Left colon (tissue), 2 donors: ENCODE results near the gene EOGT. TPM values are rescaled to one million over a fixed set of nuclear protein-coding genes. Genes with fewer than 3 reads are reported as not detected.

Experiments used
- ATAC-seq: fragments of 200-7000 bp; cut with Tn5 transposase; one replicate; pipeline ENCODE4 v1.9.1; 2020; ENCODE audit warnings: mild to moderate bottlenecking, moderate library complexity
- DNase-seq, 2 donors: peaks; one replicate each; pipeline ENCODE4 v3.0.0-alpha.2; 2020
- intact Hi-C, 2 donors: fragments of 100-400 bp; cut with DNase I in 1 of 2; cut with micrococcal nuclease in 1 of 2; formaldehyde crosslinking; loops; one replicate each; pipeline versions ENCODE4 v1.11.2 to v1.14.0; 2022; cut with DNase I, micrococcal nuclease
- total RNA-seq, 2 donors: library from RNA; stranded (reverse); fragmentation: NEBNext Ultra II Directional; extraction: Animal tissue kit (Norgen Biotek cat#: 25700); gene quantifications; one replicate each; pipeline ENCODE4 v1.2.1, GENCODE V29; 2021
- donor health status: DM: no; HTN: no; CAD: no.
- donor health status: DM: yes; HTN: yes; CAD: no.

EOGT gene
- total RNA-seq, 2 donors from 2014 or later = 14.2 to 18.6 TPM

DNA sequence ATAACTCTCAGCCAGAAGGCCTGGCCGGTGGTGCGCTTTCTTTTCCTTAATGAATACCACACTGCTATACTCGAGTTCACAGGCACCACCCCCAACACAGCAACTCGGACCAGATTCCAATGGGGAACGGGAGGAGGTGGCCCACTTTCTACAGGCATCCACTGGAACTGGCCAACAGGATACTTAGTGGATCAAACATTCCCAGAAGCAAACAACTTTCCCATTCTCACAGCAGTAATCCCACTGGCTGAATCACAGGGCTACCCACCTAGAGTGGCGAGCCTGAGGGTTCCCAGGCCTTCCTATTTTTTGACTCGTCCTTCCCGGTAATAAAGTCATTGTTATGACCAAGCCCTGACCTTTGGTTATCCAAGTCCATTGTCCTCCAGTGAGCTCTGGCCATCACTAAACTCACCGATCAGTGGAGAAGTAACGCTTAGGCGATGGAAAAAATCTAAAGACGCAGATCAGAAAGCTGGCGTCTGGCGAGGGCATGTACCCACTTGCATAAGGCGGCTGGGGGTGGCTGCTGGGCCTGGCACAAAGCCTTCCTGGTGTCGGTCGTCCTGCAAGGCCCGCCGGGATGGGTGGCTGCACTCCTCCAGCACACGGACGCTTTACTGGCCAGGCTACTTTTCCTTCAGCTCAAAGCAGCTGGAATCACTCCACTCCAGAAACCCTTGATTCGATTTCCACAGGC lies 1.2 kb downstream of the EOGT start:
- DNase-seq (peak; percentile 29 to 38), ATAC-seq (no peak)
- intact Hi-C loops = no loop called here

DNA sequence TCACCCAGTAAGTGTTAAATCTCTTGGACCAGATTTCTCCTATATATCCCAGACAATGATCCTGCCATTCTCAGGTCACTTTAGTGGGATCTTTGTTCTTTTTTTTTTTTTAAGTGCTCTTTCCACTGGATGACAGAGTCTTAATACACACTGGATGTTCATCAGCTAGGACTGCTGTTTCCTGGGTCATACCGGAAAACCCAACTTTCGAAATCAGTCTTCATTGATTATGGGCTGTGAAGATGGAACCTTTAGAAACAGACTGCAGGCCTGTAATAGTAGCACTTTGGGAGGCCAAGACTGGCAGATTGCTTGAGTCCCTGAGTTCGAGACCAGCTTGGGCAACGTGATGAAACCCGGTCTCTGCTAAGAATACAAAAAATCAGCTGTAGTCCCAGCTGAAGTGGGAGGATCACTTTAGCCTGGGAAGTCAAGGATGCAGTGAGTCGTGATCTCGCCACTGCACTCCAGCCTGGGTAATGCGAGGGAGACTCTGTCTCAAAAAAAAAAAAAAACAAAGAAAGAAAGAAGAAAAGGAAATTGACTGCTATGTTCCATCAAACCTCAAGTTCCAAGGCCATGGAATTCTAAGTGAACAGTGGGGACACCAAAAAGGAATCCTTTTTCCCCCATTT lies 2.3 kb downstream of the EOGT start:
- ATAC-seq = no peak
- no peak for DNase-seq
- intact Hi-C loops = no loop called here

DNA sequence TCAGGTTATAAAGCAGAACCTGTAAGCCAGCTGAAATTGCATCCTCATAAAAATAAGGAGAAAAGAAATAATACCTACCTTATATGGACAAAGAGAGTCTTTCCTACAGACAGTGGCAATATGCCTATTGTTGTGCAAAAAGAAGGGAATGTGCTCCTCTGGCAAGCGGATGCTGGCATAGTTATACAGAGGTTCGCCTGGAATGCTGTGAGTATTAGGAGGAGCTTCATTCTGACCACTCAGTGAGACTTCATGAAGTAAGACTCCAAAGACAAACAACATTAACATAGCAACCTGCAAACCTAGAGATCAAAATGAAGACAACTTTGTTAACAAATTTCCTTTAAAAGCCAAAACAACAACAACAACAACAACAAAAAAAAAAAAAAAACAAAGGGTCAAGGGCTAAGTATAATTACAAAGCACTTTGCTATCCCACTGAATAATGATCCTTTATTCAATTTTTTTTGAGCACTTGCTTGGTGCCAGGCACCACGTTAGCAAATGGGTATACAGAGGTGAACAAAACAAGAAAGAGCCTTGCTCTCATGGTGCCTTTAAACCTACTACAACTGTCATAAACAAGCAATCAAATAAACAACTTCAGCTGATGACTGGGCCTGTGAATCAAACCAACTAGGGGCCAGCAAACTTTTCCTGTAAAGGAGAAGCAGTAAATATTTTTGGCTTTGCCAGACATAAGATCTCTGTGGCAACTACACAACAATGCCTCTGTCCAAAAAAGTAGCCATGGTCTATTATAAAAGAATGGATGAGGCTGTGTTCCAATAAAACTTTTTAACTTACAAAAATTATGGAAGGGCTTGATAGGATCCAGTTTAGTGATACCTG lies 3.7 kb downstream of the EOGT start:
- ATAC-seq = no peak
- intact Hi-C loops = no loop called here
- DNase-seq = no peak

DNA sequence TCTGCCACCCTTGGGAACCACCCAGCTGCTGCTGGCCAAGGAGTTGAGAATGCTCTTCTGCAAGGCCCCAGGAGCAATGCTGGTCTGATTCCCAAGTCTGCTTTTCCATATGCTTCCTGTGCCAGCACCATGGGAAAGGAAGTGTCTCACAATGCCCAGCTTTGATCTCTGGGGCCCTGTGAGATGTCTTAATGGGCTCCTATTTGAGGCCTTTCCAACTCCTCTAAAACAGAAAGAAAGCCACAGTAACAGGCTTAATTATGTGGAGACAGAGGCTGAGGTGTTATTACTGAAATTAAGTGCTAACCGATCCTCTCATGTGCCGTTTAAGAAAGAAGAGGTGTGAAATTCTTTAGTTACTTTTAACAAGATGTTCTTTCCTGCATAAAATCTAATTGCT lies 4.5 kb downstream of the EOGT start:
- intact Hi-C loops = no loop called here
- no peak for DNase-seq
- no peak for ATAC-seq

DNA sequence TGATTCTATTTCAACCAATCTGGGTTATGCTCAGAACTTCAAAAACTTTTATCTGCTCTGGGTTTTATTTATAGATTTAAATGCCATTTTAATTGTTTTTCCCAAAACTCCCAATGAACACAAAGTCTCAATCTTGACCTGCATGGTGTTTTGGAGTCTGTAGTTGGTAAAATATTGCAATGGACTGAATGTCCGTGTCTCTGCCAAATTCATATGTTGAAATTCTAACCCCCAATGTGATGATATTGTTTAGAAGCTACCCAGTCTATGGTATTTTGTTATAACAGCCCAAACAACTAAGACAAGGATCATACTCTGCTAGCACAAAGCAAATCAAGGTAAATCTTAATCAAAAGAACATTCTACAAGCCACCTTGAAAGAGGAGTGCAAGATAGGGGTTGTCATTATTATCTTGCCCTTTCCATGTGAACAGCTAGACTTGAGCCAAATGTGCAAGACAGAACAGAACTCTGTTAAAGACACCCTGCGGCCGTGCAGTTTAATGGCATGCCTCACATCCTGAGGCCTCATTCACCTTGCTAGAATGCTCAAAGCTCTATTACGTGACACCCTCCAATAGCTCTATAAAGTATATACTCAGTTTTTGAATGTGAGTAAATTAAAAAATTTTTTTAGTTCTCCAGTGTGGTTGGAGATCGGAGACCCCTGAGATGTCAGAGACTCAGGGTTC lies 7.5 kb downstream of the EOGT start:
- DNase-seq = no peak
- no peak for ATAC-seq
- intact Hi-C loops = no loop called here

DNA sequence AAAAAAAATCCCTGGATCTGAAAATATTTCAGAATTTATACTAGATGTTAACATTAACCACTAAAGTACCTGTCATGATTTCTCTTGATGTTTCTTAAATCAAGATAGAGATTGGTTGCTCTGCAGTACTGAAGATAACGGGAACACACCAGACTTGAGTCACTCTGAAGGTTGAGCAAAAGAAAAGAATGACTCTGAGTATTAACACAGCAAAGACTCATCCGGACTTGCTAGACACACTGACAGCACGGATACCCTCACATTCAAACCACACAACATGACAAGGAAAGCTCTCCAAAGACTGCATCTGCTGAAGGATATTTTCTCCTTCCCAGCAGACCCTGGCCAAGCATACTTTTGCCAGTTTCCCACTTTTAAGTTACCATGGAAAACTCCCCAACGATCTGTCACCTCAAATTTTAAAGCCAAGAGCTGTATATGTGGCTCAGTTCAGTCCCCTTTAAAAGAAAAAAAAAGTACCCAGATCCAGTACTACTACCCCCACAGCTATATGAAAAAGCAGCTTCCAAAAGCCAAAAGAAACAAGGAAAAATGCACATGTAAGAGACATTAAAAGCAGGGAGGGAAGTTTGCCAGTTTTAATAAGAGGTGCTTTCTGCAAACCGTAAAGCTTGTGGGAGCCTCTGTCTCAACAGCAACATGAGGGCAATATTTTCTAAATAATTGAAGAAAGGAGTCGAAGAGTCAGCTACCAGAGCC lies 8.3 kb downstream of the EOGT start:
- no peak for ATAC-seq
- intact Hi-C loops = no loop called here
- DNase-seq = no peak

DNA sequence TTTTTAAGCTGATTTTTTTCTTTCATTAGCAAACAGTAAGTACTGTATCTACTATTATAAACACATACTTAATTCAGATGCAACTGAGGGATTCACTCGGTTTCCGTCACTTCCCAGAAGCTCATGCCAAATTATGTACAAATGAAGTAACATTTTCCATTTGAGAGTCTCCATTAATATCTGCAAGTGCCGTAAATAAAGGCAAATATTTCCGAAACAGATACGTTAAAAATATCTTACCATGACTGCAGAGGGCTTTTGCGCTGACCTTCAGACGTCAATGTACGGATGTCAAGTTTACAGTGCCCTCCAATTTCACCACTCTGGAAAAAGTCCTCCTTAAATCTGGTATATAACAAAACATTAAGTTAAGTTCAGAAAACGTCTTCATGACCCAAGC lies 9.3 kb downstream of the EOGT start:
- intact Hi-C loops = no loop called here
- ATAC-seq (no peak), DNase-seq (no peak)

DNA sequence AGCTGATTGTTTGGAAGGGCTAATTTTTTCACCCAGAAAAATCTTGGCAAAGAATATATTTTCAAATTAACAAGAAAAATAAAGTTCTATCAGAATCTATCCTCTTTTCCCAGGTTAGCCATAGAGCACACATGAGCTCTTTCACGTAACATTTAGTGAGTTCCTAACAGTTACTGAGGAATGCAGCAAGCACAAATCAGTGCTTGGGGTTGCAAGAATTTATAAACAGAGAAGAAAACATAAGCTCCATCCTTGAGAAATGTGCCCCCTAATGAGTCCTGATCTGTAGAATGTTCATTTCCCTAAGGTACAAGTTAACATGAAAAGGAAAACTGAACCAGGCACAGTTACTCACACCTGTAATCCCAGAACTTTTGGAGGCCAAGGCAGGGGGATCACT lies 13.9 kb downstream of the EOGT start:
- ATAC-seq (no peak), DNase-seq (no peak)
- intact Hi-C loops = no loop called here

DNA sequence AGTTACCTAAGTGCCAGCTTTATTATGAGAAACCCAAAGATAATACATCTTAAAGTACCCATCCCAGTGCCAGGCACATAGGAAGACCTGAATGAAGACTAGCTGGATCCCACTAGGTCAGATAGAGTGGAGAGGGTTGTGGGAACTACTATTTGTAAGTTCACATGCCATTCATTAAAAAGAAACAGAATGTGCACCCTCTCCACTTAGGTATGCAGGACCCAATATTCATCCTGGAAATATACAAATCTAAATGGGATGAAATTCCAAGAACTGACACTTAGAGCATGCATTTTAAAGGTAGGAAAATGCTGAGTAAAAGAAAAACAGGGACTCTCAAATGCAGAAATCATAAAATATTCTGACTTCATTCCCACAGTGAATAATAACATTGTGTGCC lies 14.3 kb downstream of the EOGT start:
- intact Hi-C loops = no loop called here
- ATAC-seq (no peak), DNase-seq (no peak)

DNA sequence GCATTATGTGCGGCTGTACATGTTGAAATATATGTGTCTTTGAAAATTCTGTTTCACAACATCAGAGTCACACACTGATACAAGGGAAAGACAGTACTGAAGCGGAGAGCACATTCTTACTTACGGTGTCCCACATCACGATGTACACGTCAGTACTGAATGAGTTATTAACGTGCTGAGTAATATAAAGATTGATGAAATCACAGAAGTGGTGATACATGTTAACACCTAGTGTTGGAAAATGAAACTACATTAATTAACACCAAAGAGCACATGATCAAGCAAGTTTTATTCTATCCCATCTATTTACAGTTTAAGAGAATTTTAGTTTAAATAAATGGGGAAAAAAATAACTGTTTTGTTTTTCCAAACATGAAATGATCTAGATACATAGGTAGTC lies 15.6 kb downstream of the EOGT start:
- DNase-seq (no peak), ATAC-seq (no peak)
- intact Hi-C loops = no loop called here

DNA sequence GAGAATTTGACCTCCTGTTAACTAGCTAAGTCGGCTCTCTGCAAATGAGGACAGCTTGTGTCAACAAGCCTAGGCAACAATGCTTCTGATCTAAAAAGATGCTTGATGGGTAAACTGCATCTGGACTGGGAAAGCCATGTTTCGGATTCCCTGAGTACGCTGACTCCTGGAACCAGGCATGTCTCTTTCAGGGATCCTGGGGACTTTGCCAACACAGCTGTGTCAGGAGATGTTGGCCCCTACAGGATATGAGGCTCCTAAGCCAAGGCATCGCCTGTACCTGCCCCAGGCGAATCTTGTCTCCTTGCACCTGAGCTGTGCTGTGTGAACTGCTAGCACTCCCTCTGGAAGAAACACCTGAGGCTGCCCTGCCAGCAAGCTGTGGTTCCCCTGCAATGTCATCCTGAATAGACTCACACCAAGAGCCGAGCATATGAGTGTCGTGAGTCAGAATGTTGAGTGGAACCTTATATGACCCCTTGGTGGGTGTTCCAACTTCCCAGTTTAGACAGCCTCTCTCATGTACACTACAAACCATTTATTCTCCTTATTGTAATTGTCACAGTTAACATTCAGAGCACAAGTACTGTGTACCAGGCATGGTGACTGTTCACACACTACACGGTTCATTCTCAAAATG lies 17.0 kb downstream of the EOGT start:
- intact Hi-C loops = no loop called here
- DNase-seq (no peak), ATAC-seq (no peak)

DNA sequence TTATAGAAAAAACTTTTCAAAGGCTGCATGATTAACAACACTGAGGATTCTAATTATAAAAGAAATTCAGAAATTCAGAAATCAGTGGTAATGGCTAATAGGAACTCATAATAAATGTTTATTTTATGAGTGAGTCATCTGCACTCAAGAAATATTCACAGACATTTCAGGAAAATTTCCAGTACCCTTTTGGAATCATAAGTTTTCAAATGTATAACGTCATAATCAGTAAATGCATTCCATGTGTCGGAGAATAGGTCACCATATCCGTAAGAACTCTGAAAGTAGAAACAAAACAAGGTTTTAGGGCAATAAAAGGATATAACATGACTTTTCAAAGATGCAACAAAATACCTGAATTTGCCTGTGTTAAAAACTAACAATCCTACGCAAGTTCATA lies 24.7 kb downstream of the EOGT start:
- no peak for DNase-seq
- intact Hi-C loops = no loop called here
- ATAC-seq = no peak

DNA sequence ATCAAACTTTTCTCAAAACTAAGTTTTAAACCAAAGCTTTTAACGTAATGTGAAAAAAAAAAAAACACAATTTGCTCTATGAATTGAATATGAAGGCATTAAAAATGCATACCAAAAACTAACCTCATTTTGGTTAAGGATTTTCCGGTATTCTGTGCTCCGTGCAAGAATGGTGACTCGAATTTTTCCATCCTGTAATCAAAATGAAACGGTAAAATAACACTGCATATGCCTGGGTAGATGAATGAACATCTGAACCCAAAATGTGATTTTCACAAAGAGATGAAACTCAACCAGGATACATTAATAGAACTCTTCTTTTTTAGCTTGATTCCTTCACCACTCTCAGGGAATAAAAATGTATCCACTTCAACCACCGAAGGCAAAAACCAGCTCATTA lies 26.2 kb downstream of the EOGT start:
- ATAC-seq (no peak), DNase-seq (no peak)
- intact Hi-C loops = no loop called here

DNA sequence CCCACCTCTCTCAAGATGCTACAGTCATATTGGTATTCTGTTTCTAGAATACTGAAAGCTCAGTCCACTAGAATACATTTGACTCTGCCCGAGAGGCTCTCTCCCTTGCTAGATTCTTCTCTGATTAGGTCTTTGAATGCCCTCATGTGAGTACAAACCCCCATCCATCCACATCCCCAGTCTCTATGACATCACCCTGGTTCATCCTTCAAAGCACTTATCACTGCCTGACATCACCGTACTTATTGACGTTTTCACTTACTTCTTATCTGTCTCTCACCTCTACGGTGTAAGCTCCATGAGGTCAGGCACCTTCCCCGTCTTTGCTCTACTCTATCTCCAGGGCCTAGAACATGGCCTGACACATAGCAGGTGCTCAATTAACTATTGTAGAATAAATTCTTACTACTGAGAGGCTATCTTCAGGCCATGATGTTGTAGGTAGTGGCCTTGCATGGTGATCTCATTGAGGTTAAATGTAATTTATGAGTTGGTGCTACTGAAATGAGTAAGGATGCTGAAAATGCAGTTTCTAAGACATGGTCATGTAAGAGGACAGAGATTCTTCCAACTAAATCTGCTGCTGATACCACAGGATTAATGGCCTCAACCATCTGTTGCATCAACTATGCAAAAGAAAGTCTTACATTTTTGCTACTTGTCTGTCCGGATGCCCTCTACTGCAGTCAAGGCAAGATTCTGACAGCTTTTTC lies 26.8 kb downstream of the EOGT start:
- intact Hi-C loops = no loop called here
- no peak for ATAC-seq
- no peak for DNase-seq

DNA sequence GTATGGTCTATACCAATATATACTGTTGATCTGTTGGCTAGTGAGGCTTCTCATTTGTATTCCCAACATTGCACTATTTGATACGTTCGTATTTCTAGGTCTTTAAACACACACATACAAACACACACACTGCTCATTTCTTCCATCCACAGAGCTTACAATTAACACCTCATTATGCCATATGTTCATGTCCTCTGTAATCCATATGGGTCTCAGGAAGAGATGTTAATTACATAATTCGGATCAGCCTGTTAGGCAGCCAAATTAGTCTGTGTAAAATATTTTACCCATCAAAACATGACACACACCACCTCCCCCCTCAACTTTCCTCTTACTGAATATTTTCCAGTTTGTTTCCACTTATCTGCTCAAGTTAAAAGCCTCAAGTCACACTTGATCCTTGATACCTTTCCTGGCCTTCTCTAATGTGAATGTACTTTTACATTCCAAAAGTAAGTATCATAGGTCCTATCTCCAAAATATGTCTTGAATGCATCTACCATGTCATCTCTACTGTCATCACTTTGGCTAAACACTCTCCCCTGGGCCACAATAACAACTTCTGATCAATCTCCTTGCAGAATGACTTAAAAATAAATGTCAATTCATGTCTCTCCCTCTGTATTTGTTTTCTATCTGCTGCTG lies 28.2 kb downstream of the EOGT start:
- intact Hi-C loops = no loop called here
- ATAC-seq (no peak), DNase-seq (no peak)

DNA sequence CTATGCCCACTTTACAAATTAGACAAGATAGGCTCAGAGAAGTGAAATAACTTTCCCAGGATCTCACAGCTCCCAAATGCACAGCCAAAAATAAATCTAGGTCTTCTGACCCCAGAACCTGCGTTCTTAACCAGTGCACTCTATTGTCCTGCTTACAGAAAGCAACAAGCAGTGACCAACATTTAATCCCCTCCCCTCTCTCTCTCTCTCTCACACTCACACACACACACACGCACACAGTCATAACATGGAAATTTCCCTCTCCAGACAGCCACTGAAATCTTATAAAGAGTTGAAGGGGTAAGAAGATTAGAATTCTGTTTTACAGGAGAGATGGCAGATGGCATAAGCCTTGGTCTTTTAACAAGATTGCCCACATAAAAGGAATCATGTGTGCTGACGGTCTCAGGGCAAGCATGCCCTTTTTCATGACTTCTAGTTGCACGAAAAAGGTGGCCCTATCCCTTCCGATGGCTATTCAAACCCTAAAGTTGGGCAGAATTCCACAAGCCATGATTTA lies 29.4 kb downstream of the EOGT start:
- no peak for ATAC-seq
- DNase-seq = no peak
- intact Hi-C loops = no loop called here

DNA sequence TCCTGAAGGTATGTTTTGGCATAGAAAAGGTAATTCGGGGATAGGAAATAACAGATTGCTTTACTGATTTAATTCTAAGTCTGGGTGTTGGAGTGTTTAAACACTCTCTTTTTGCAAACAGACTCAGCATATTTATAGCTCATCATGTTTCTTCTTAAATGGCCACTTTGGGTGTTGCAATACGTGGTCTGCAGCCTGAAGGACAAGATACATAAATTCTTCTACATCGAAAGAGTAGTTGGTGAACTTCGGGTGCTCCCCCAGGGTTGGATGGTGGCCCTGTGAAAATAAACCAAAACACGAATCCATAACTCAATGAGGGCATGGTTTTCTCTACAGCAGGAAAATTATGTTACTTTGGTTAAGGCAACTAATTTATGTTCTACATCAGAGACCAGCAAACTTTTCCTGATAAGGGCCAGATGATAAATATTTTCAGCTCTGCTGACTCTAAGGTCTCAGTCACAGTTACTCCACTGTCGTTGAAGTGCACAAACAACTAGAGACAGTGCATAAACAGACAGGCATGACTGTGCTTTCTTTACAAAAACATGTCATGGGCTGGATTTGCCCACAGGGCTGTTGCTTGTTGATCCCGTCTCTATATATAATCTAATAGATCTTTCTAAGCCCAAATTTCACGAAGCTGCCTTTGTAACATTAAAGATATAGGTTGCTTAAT lies 35.9 kb downstream of the EOGT start:
- DNase-seq (no peak), ATAC-seq (no peak)
- intact Hi-C loops = no loop called here
